ENCODE data around the gene PRELID1.

Gene PRELID1

GRCh38 chr5:177347699-177348098 lies 44.1 kb downstream of the PRELID1 start:
- H3K4me3 ChIP-seq (ENCODE audit: low read depth, low read length) = no peak overlapping the region
- TF ChIP-seq, protein P1, sequence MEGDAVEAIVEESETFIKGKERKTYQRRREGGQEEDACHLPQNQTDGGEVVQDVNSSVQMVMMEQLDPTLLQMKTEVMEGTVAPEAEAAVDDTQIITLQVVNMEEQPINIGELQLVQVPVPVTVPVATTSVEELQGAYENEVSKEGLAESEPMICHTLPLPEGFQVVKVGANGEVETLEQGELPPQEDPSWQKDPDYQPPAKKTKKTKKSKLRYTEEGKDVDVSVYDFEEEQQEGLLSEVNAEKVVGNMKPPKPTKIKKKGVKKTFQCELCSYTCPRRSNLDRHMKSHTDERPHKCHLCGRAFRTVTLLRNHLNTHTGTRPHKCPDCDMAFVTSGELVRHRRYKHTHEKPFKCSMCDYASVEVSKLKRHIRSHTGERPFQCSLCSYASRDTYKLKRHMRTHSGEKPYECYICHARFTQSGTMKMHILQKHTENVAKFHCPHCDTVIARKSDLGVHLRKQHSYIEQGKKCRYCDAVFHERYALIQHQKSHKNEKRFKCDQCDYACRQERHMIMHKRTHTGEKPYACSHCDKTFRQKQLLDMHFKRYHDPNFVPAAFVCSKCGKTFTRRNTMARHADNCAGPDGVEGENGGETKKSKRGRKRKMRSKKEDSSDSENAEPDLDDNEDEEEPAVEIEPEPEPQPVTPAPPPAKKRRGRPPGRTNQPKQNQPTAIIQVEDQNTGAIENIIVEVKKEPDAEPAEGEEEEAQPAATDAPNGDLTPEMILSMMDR (IDR thresholded peaks at IDR 0.05; ENCODE audit: low read depth, low read length) = no peak

GRCh38 chr5:177349362-177349647 lies 45.7 kb downstream of the PRELID1 start:
- no peak overlapping the region; the same call in 1 of the 2 replicates for H3K4me3 ChIP-seq (ENCODE audit: low read depth, low read length)
- TF ChIP-seq, protein P1 (IDR thresholded peaks at IDR 0.05; ENCODE audit: low read depth, low read length) = no peak

DNA sequence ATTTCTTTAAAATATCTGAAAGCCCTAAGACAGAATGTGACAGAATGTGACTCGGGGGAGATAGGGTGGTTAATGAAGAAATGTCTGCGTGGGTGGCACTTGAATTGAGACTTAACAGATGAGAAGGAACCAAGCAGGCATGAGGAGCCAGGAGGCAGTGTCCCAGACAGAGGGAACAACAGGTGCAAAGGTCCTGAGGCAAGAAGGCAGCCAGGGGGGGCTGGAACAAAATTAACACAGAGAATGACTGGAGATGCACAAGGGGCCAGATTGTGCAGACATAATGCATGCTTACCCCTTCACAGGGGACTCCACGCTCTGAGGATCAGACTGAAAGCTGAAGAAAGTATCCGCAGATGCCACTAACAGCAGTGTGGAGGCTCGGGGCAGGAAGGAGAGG lies 46.2 kb downstream of the PRELID1 start:
- H3K4me3 ChIP-seq (ENCODE audit: low read depth, low read length) = no peak overlapping the region
- TF ChIP-seq, protein P1 (IDR thresholded peaks at IDR 0.05; ENCODE audit: low read depth, low read length) = no peak

- peak overlapping the region; percentile 100 for H3K4me3 ChIP-seq (ENCODE audit: low read depth, low read length)
- TF ChIP-seq, protein P1 (IDR thresholded peaks at IDR 0.05; ENCODE audit: low read depth, low read length) = no peak
Measured at GRCh38 chr5:177350776-177351391, 47.3 kb downstream of the PRELID1 start.

- TF ChIP-seq, protein P1 (IDR thresholded peaks at IDR 0.05; ENCODE audit: low read depth, low read length) = no peak
Measured at GRCh38 chr5:177351392-177352329, 48.1 kb downstream of the PRELID1 start, which contains the start of gene LMAN2. LMAN2 (minus strand) TSS chr5:177351668; CDS start chr5:177351647, 21 bp downstream.

DNA sequence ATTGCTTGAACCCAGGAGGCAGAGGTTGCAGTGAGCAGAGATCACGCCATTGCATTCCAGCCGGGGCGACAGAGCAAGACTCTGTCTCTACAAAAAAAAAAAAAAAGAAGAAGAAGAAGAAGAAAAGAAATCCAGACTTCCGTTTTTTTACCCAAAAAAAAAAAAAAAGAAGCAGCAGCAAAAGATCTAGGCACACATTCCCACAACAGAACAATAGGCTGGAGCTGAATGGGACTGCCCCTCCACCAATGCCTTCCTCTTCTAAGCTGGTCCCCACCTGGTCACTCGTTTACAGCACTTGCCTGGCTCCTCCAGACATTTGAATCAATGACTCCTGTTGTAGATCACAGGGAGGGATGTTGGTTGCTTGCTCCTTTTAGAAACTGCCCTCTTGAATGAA lies 49.5 kb downstream of the PRELID1 start:
- TF ChIP-seq, protein P1 (IDR thresholded peaks at IDR 0.05; ENCODE audit: low read depth, low read length) = no peak
- H3K4me3 ChIP-seq (ENCODE audit: low read depth, low read length) = no peak overlapping the region

More at GRCh38 chr5:177351392-177352329, 48.1 kb downstream of the PRELID1 start, which contains the start of gene LMAN2:
- H3K4me3 ChIP-seq (ENCODE audit: low read depth, low read length) = peak within 1 kb of the TSS; percentile 100

DNA sequence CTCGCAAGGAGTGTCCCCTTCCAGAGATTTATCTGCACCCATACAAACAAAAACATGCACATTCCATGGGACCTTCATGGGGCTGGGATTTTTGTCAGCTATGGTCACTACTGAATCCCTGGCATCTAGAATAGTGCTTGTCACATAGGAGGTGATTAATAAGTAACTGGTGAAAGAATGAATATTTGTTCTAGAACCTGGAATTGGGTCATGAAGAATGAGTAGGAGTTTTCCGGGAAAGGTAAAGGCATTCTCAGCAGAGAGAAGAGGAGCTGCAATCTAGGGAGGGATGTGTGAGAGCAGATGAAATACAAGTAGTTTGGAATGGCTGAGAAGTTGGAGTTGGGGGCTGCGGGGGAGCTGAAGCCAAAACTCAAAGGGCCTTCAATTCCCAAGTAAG lies 50.7 kb downstream of the PRELID1 start:
- no peak overlapping the region for H3K4me3 ChIP-seq (ENCODE audit: low read depth, low read length)
- TF ChIP-seq, protein P1 (IDR thresholded peaks at IDR 0.05; ENCODE audit: low read depth, low read length) = no peak

All from WI38 (cell line).